GM12878 (cell line): ENCODE data around the gene RNF175. TPM values are rescaled to one million over a fixed set of nuclear protein-coding genes. Genes with fewer than 3 reads are reported as not detected.

Experiments
- ATAC-seq: fragments of 200-7000 bp; cut with Tn5 transposase; 3 replicates; pipeline ENCODE4 v1.9.1; 2020; ENCODE audit warnings: mild to moderate bottlenecking, moderate library complexity
- BruUV-seq: library from RNA; stranded (reverse); fragments of 400-500 nt; replicated peaks from 2 replicates; lab custom pipeline; 2021; lab: Mats Ljungman, UMichigan
- CTCF ChIA-PET: fragments of 300-600 bp; sonication (Branson Sonifier 250); formaldehyde crosslinking; extraction: SDS; loops from one replicate; lab custom pipeline; 2021; ENCODE audit warnings: inconsistent platforms; lab: Yijun Ruan, JAX
- POLR2A ChIA-PET: fragments of 350-600 bp; formaldehyde crosslinking; extraction: SDS; loops from one replicate; lab custom pipeline; 2021; ENCODE audit warnings: inconsistent platforms; lab: Charles Lee
- RAD21 ChIA-PET: fragments of 300-600 bp; sonication (Branson Sonifier 250); formaldehyde crosslinking; loops from one replicate; lab custom pipeline; 2023; ENCODE audit warnings: antibody characterized with exemption; ENCODE audit not compliant: unreplicated experiment; lab: Charles Lee
- SMC1A ChIA-PET: fragments of 300-600 bp; sonication (Branson Sonifier 250); formaldehyde crosslinking; loops from one replicate; lab custom pipeline; 2023; ENCODE audit not compliant: unreplicated experiment, uncharacterized antibody; lab: Charles Lee
- DNase-seq: peaks from one replicate; pipeline ENCODE4 v3.0.0-alpha.2; 2011; ENCODE audit warnings: low read depth, low spot score
- FAIRE-seq: peaks from 3 replicates; lab custom pipeline; 2011; peaks lifted over from hg19 to GRCh38; lab: Jason Lieb, UNC
- H2AFZ ChIP-seq: 2 replicates; pipeline ENCODE4 v1.6.0; 2011; ENCODE audit warnings: low read depth, low read length, control low read depth; ENCODE audit not compliant: control insufficient read depth
- H3K27ac ChIP-seq: 2 replicates; pipeline ENCODE4 v1.5.1; 2011; ENCODE audit warnings: control low read depth; ENCODE audit not compliant: control insufficient read depth, insufficient read depth
- H3K27me3 ChIP-seq, 2 experiments: replicated peaks in 1 of 2; 2 replicates each; pipeline versions ENCODE4 v1.6.0 to v1.6.1; 2011; ENCODE audit warnings: low read length in 1 of 2; ENCODE audit not compliant: control insufficient read depth in 2 of 2, insufficient read depth in 2 of 2
- H3K36me3 ChIP-seq, 2 experiments: 2 replicates each; pipeline ENCODE4 v1.5.1; 2011; ENCODE audit warnings: low read length in 1 of 2; ENCODE audit not compliant: control insufficient read depth in 2 of 2, insufficient read depth in 2 of 2
- H3K4me1 ChIP-seq: 2 replicates; pipeline ENCODE4 v1.6.1; 2011; ENCODE audit warnings: mild to moderate bottlenecking, low read length, moderate library complexity, mixed read lengths; ENCODE audit not compliant: control insufficient read depth, insufficient read depth
- H3K4me2 ChIP-seq: 2 replicates; pipeline ENCODE4 v1.6.0; 2011; ENCODE audit warnings: control low read depth; ENCODE audit not compliant: control insufficient read depth, insufficient read depth
- H3K4me3 ChIP-seq: fragments of 200-600 bp; sonication (generic); 2 replicates; pipeline ENCODE4 v1.5.1; 2016
- H3K79me2 ChIP-seq: 2 replicates; pipeline ENCODE4 v1.6.0; 2011; ENCODE audit warnings: low read length; ENCODE audit not compliant: control insufficient read depth, insufficient read depth
- H3K9ac ChIP-seq: 2 replicates; pipeline ENCODE4 v1.8.0; 2011; ENCODE audit warnings: low read length, control low read depth, mixed read lengths; ENCODE audit not compliant: control insufficient read depth, insufficient read depth
- H3K9me3 ChIP-seq: replicated peaks from 3 replicates; pipeline ENCODE4 v1.5.1; 2011; ENCODE audit warnings: mild to moderate bottlenecking, low read length; ENCODE audit not compliant: control insufficient read depth, insufficient read depth
- H4K20me1 ChIP-seq: 2 replicates; pipeline ENCODE4 v1.6.0; 2011; ENCODE audit not compliant: control insufficient read depth, insufficient read depth
- ASH2L ChIP-seq: fragments of 300-600, 200-600 bp; sonication (generic); IDR thresholded peaks from 2 replicates; pipeline ENCODE4 v1.6.1; 2017; ENCODE audit warnings: low read depth, mild to moderate bottlenecking, borderline replicate concordance
- CHD4 ChIP-seq: fragments of 200-600 bp; sonication (generic); IDR thresholded peaks from 2 replicates; pipeline ENCODE4 v1.6.1; 2016; ENCODE audit warnings: mild to moderate bottlenecking
- DPF2 ChIP-seq: fragments of 450-650 bp; IDR thresholded peaks from 2 replicates; pipeline ENCODE4 v1.6.1; 2017; ENCODE audit warnings: mild to moderate bottlenecking
- E2F4 ChIP-seq: IDR thresholded peaks from 2 replicates; pipeline ENCODE4 v1.6.1; 2012; ENCODE audit warnings: low read depth, low read length, improper control_type of control experiment
- E4F1 ChIP-seq: fragments of 450-650 bp; IDR thresholded peaks from 2 replicates; pipeline ENCODE4 v1.6.1; 2018; ENCODE audit warnings: borderline replicate concordance, mild to moderate bottlenecking; ENCODE audit not compliant: partially characterized antibody
- EGR1 ChIP-seq, 2 experiments: IDR thresholded peaks; 1 replicate in 1 of 2; 2 replicates in 1 of 2; pipeline ENCODE4 v1.6.1; 2011 to 2012; ENCODE audit warnings: low read depth in 2 of 2, low read length in 2 of 2, borderline replicate concordance in 1 of 2, mild to moderate bottlenecking in 1 of 2, moderate library complexity in 1 of 2
- ETV6 ChIP-seq, 2 experiments: fragments of 450-650 bp in 1 of 2; IDR thresholded peaks in 1 of 2; conservative IDR thresholded peaks in 1 of 2; 2 replicates each; pipeline ENCODE4 v1.6.1; 2014; ENCODE audit warnings: antibody characterized with exemption in 1 of 2, borderline replicate concordance in 1 of 2, low read depth in 1 of 2, mild to moderate bottlenecking in 1 of 2, moderate library complexity in 1 of 2
- IRF4 ChIP-seq: IDR thresholded peaks from 2 replicates; pipeline ENCODE4 v1.6.1; 2011; ENCODE audit warnings: low read depth, low read length
- WRNIP1 ChIP-seq: IDR thresholded peaks from 2 replicates; pipeline ENCODE4 v1.6.1; 2011; ENCODE audit warnings: low read depth, low read length, improper control_type of control experiment, borderline replicate concordance
- ZBED1 ChIP-seq: IDR thresholded peaks from 2 replicates; pipeline ENCODE4 v1.6.1; 2016; ENCODE audit warnings: borderline replicate concordance
- ZNF24 ChIP-seq: fragments of 450-650 bp; IDR thresholded peaks from 2 replicates; pipeline ENCODE4 v1.6.1; 2017; ENCODE audit warnings: antibody characterized with exemption, mild to moderate bottlenecking
- WGBS: methylation state at CpG from one replicate; pipeline ENCODE4 v1.1.6; 2016; ENCODE audit warnings: low lambda C conversion rate; ENCODE audit not compliant: insufficient replicate concordance, insufficient coverage; ENCODE audit errors: missing lambda C conversion rate; 5-methylcytosine and 5-hydroxymethylcytosine counted together
- in situ Hi-C: fragments of 300-500 bp; cut with MboI; formaldehyde crosslinking; loops from 9 replicates; pipeline ENCODE4 v1.14.3; 2018; ENCODE audit warnings: mixed read lengths
- intact Hi-C: fragments of 100-400 bp; cut with micrococcal nuclease; formaldehyde crosslinking; loops from one replicate; pipeline ENCODE4 v1.14.2; 2022; ENCODE audit not compliant: unreplicated experiment
- polyA plus RNA-seq, 11 experiments: library from polyadenylated mRNA; depleted of rRNA in 4 of 11; unstranded in 6 of 11; stranded (reverse) in 5 of 11; fragments of >200 nt; fragmentation: Nextera tagmentation in 4 of 11; fragmentation: Illumina TruSeq in 1 of 11; extraction: Ambion mirVana in 4 of 11; extraction: Trizol in 1 of 11; gene quantifications; 1 replicate in 1 of 11; 2 replicates in 10 of 11; pipeline versions ENCODE4 v1.2.1 to v1.2.3, GENCODE V29; 2011 to 2016; ENCODE audit warnings: inconsistent platforms in 2 of 11, missing spikeins in 2 of 11, low read depth in 1 of 11
- total RNA-seq, 4 experiments: library from RNA; depleted of rRNA in 3 of 4; stranded (reverse); fragments of >200 nt in 3 of 4; fragmentation: Illumina TruSeq in 1 of 4; extraction: Trizol in 1 of 4; gene quantifications; 2 replicates each; pipeline versions ENCODE4 v1.2.1 to v1.2.3, GENCODE V29; 2013 to 2021

RNF175 gene
- total and polyA plus RNA-seq, 10 of the 15 experiments (the other 5 are each of a cell fraction or from before 2014, with no cell fraction given) = not detected

GRCh38 chr4:153790962-153791551 lies 31.2 kb upstream of the RNF175 start:
- Histone ChIP-seq H3K79me2 (no peaks in the 10 kb centered on the region), H2AFZ (no peak overlapping the region), H3K27ac (no peak overlapping the region), H3K4me2 (no peak overlapping the region; the same call in 1 of the 2 replicates), H3K4me3 (no peak overlapping the region), H3K36me3 (no peaks in the 10 kb centered on the region), H4K20me1 (no peaks in the 10 kb centered on the region), H3K4me1 (no peaks in the 10 kb centered on the region), H3K9me3 (no peaks in the 10 kb centered on the region), H3K27me3 (peaks cover 30 to 34% of the 10 kb centered on the region in 2 experiments), H3K9ac (no peak overlapping the region)
- ATAC-seq (no peak), FAIRE-seq (no peak), DNase-seq (no peak)
- ChIA-PET RAD21 (no interaction called here), POLR2A (no interaction called here), SMC1A (no interaction called here), CTCF (no interaction called here)
- BruUV-seq = no TSS peak
- intact Hi-C loops = no loop called here
- TF ChIP-seq WRNIP1 = no peak
- TF ChIP-seq ZBED1 = no peak
- no peak for TF ChIP-seq EGR1 (IDR thresholded peaks at IDR 0.05; ENCODE audit: borderline replicate concordance in 1 of 2, low read depth in 2 of 2, low read length in 2 of 2)
- no peak for TF ChIP-seq ASH2L
- TF ChIP-seq ZNF24 = no peak
- no peak for TF ChIP-seq ETV6 (conservative IDR thresholded peaks at IDR 0.05 in 1 of 2, IDR thresholded peaks at IDR 0.05 in 1 of 2; ENCODE audit: borderline replicate concordance in 1 of 2, low read depth in 1 of 2)
- TF ChIP-seq E2F4 = no peak
- no peak for TF ChIP-seq IRF4
- TF ChIP-seq DPF2 = no peak
- no peak for TF ChIP-seq CHD4
- no peak for TF ChIP-seq E4F1
- in situ Hi-C loops = no loop called here
- WGBS = 37% methylated on average over 38 of the region's 51 CpGs
